ENCODE results near the gene SLC22A23. TPM values are rescaled to one million over a fixed set of nuclear protein-coding genes. Genes with fewer than 3 reads are reported as not detected.

Gene SLC22A23
- total RNA-seq, 1 donor from 2014 or later, result 0.52 TPM

GRCh38 chr6:3339811-3340210 lies 117.0 kb downstream of the SLC22A23 start:
- no peak overlapping the region for H3K4me3 ChIP-seq (ENCODE audit: low read depth, low read length)
- no peak for DNase-seq (ENCODE audit: low read depth)
- TF ChIP-seq CTCF (conservative IDR thresholded peaks at IDR 0.05; ENCODE audit: low read depth, low read length), result no peak

GRCh38 chr6:3337521-3338350 lies 119.1 kb downstream of the SLC22A23 start:
- no peak overlapping the region for H3K4me3 ChIP-seq (ENCODE audit: low read depth, low read length)
- DNase-seq (ENCODE audit: low read depth), result no peak

GRCh38 chr6:3336859-3337515 lies 119.9 kb downstream of the SLC22A23 start:
- no peak for DNase-seq (ENCODE audit: low read depth)
- H3K4me3 ChIP-seq (ENCODE audit: low read depth, low read length), result no peak overlapping the region
- no peak for TF ChIP-seq CTCF (conservative IDR thresholded peaks at IDR 0.05; ENCODE audit: low read depth, low read length)

More at GRCh38 chr6:3337521-3338350, 119.1 kb downstream of the SLC22A23 start:
- TF ChIP-seq CTCF (conservative IDR thresholded peaks at IDR 0.05; ENCODE audit: low read depth, low read length), result no peak

GRCh38 chr6:3336066-3336786 lies 120.6 kb downstream of the SLC22A23 start:
- no peak for DNase-seq (ENCODE audit: low read depth)
- no peak overlapping the region for H3K4me3 ChIP-seq (ENCODE audit: low read depth, low read length)
- no peak for TF ChIP-seq CTCF (conservative IDR thresholded peaks at IDR 0.05; ENCODE audit: low read depth, low read length)

GRCh38 chr6:3335169-3335568 lies 121.7 kb downstream of the SLC22A23 start:
- no peak for TF ChIP-seq CTCF (conservative IDR thresholded peaks at IDR 0.05; ENCODE audit: low read depth, low read length)
- H3K4me3 ChIP-seq (ENCODE audit: low read depth, low read length), result no peak overlapping the region
- DNase-seq (ENCODE audit: low read depth), result no peak

GRCh38 chr6:3334555-3334954 lies 122.3 kb downstream of the SLC22A23 start:
- DNase-seq (ENCODE audit: low read depth), result no peak
- TF ChIP-seq CTCF (conservative IDR thresholded peaks at IDR 0.05; ENCODE audit: low read depth, low read length), result no peak
- H3K4me3 ChIP-seq (ENCODE audit: low read depth, low read length), result no peak overlapping the region
